Lung (tissue), 12 donors: ENCODE data around the gene TRIP11. TPM values are rescaled to one million over a fixed set of nuclear protein-coding genes. Genes with fewer than 3 reads are reported as not detected.

ENCODE experiments used
- ATAC-seq: fragments of 200-7000 bp; cut with Tn5 transposase; one replicate; pipeline ENCODE4 v1.9.1; 2020; ENCODE audit warnings: moderate number of reproducible peaks; ENCODE audit not compliant: insufficient read depth, low FRiP score
- DNase-seq, 3 donors: peaks; one replicate each; pipeline ENCODE4 v3.0.0-alpha.2; 2013 to 2017
- H3K27ac ChIP-seq, 2 donors: one replicate each; pipeline ENCODE4 v1.5.1; 2013; ENCODE audit warnings: mild to moderate bottlenecking in 2 of 2, moderate library complexity in 2 of 2, control low read depth in 1 of 2, inconsistent platforms in 1 of 2, low read depth in 1 of 2, low read length in 1 of 2
- H3K27me3 ChIP-seq, 3 donors: one replicate each; pipeline ENCODE4 v1.5.1; 2013; ENCODE audit warnings: low read length in 2 of 3; ENCODE audit not compliant: control insufficient read depth in 3 of 3, insufficient read depth in 3 of 3
- H3K36me3 ChIP-seq, 4 donors: one replicate each; pipeline ENCODE4 v1.5.1; 2013; ENCODE audit warnings: low read length in 4 of 4, mild to moderate bottlenecking in 1 of 4, moderate library complexity in 1 of 4; ENCODE audit not compliant: control insufficient read depth in 4 of 4, insufficient read depth in 4 of 4
- H3K4me1 ChIP-seq, 5 donors: one replicate each; pipeline ENCODE4 v1.5.1; 2013; ENCODE audit warnings: low read length in 5 of 5, mild to moderate bottlenecking in 2 of 5, moderate library complexity in 1 of 5; ENCODE audit not compliant: control insufficient read depth in 5 of 5, insufficient read depth in 5 of 5
- H3K4me3 ChIP-seq: one replicate; pipeline ENCODE4 v1.5.1; 2013; ENCODE audit warnings: mild to moderate bottlenecking, control low read depth, moderate library complexity
- H3K9ac ChIP-seq, 2 donors: one replicate each; pipeline ENCODE4 v1.5.1; 2013; ENCODE audit warnings: low read length in 2 of 2, control low read depth in 1 of 2; ENCODE audit not compliant: insufficient read depth in 1 of 2
- H3K9me3 ChIP-seq, 4 donors: one replicate each; pipeline ENCODE4 v1.5.1; 2013; ENCODE audit warnings: low read length in 3 of 4, mild to moderate bottlenecking in 1 of 4, moderate library complexity in 1 of 4; ENCODE audit not compliant: control insufficient read depth in 4 of 4, insufficient read depth in 3 of 4
- CTCF ChIP-seq: IDR thresholded peaks from 2 replicates; pipeline ENCODE4 v1.5.1; 2012; ENCODE audit warnings: mild to moderate bottlenecking; ENCODE audit errors: control extremely low read depth, extremely low read depth
- WGBS, 2 donors: extraction: QIAGEN DNeasy Blood & Tissue Kit; methylation state at CpG; one replicate each; pipeline ENCODE4 v1.1.7; 2013; 5-methylcytosine and 5-hydroxymethylcytosine counted together
- polyA plus RNA-seq, 2 donors: library from polyadenylated mRNA; stranded (reverse); fragments of 200-250 nt; gene quantifications; one replicate each; pipeline ENCODE4 v1.2.1, GENCODE V29; 2013
- total RNA-seq, 2 donors: library from RNA; depleted of rRNA in 1 of 2; stranded (reverse); fragments of >200 nt in 1 of 2; gene quantifications; one replicate each; pipeline ENCODE4 v1.2.1, GENCODE V29; 2014 to 2021
- donor health status: control.
- donor health status: control.
- donor health status: Bipolar disorder and iron deficiency.
- donor health status: healthy.
- donor health status: DM: yes; HTN: yes; CAD: no.

TRIP11 gene
- total and polyA plus RNA-seq, 4 donors: 4.0 to 56.4 (median 27.3) TPM

GRCh38 chr14:91919814-91920213, 120.0 kb downstream of the TRIP11 start:
- H3K27ac ChIP-seq: peak overlapping the region in 1 of 2 donors; percentile 52
- WGBS, 2 donors: 54 to 72% methylated on average over 4 of the region's 4 CpGs
- peak in 2 of 3 donors; percentile 30 to 57 for DNase-seq
- ATAC-seq: no peak
- peaks cover 0 to 30% (median 18%) of the 10 kb centered on the region in 5 donors for H3K4me1 ChIP-seq
- no peaks in the 10 kb centered on the region for H3K27me3 ChIP-seq
- H3K9me3 ChIP-seq: no peaks in the 10 kb centered on the region
- H3K36me3 ChIP-seq: peaks cover 0 to 2% (median under 1%) of the 10 kb centered on the region in 4 donors
- H3K9ac ChIP-seq: no peak overlapping the region
- no peak for TF ChIP-seq CTCF
- no peak overlapping the region for H3K4me3 ChIP-seq

GRCh38 chr14:91918186-91918883, 121.5 kb downstream of the TRIP11 start:
- Histone ChIP-seq H3K9ac (peak overlapping the region in 1 of 2 donors; percentile 38), H3K36me3 (peaks cover 0 to 2% (median under 1%) of the 10 kb centered on the region in 4 donors), H3K27me3 (no peaks in the 10 kb centered on the region), H3K4me3 (no peak overlapping the region), H3K27ac (peak overlapping the region in 1 of 2 donors; percentile 11), H3K4me1 (peaks cover 0 to 28% (median 18%) of the 10 kb centered on the region in 5 donors), H3K9me3 (peaks cover 0 to under 1% (median 0%) of the 10 kb centered on the region in 4 donors)
- peak; percentile 13 for ATAC-seq
- 63 to 76% methylated on average over 5 of the region's 5 CpGs for WGBS, 2 donors
- DNase-seq: peak; percentile 81 to 94 (median 91)
- no peak for TF ChIP-seq CTCF

Other genes starting within 250 kb of the TRIP11 start
- gene TC2N, start 172.5 kb downstream of the TRIP11 start, total RNA-seq: 100 to 1,000 TPM in 1 of 2 donors, 10 to 100 TPM in 1; 64.5 to 128 TPM
- gene TC2N, start 172.5 kb downstream of the TRIP11 start, polyA plus RNA-seq: 10 to 100 TPM; 20.4 to 23.4 TPM
- 10 to 100 TPM; 79.4 to 83.0 TPM for gene FBLN5, start 92.4 kb downstream of the TRIP11 start, total RNA-seq
- gene FBLN5, start 92.4 kb downstream of the TRIP11 start, polyA plus RNA-seq: 10 to 100 TPM; 43.1 to 64.7 TPM
- 10 to 100 TPM; 25.6 to 68.1 TPM for gene ATXN3, start 66.5 kb upstream of the TRIP11 start, total RNA-seq
- 10 to 100 TPM; 13.7 to 16.9 TPM for gene ATXN3, start 66.5 kb upstream of the TRIP11 start, polyA plus RNA-seq
- 100 to 1,000 TPM; 108 to 173 TPM for gene NDUFB1, start 81.6 kb upstream of the TRIP11 start, total RNA-seq
- gene NDUFB1, start 81.6 kb upstream of the TRIP11 start, polyA plus RNA-seq: 1,000 to 10,000 TPM in 1 of 2 donors, 100 to 1,000 TPM in 1; 309 to 1,169 TPM
- gene CPSF2, start 81.9 kb upstream of the TRIP11 start, total RNA-seq: 10 to 100 TPM; 30.9 to 49.6 TPM
- gene CPSF2, start 81.9 kb upstream of the TRIP11 start, polyA plus RNA-seq: 10 to 100 TPM in 1 of 2 donors, 1 to 10 TPM in 1; 6.1 to 17.3 TPM